ENCODE data around the gene CKB. TPM values are rescaled to one million over a fixed set of nuclear protein-coding genes. Genes with fewer than 3 reads are reported as not detected.
A peak's percentile ranks its signal among the peaks of the same experiment; 100 is the strongest.

The CKB gene
- polyA plus RNA-seq, 2 of the 4 experiments (the other 2 are of a cell fraction) = 52.3 to 79.8 TPM

GRCh38 chr14:103500148-103500990, 22.3 kb downstream of the CKB start (continued):
- TF ChIP-seq CTCF (IDR thresholded peaks at IDR 0.05) (peak; percentile 91), HEYL (CRISPR knock-in tag; IDR thresholded peaks at IDR 0.05) (no peak), KDM1A (IDR thresholded peaks at IDR 0.05; ENCODE audit: low read depth) (no peak), KDM5A (IDR thresholded peaks at IDR 0.05) (no peak), PHF8 (IDR thresholded peaks at IDR 0.05; ENCODE audit: borderline replicate concordance, low read depth) (no peak), ZFP36 (IDR thresholded peaks at IDR 0.05; ENCODE audit: borderline replicate concordance, partially characterized antibody) (no peak), EHMT2 (IDR thresholded peaks at IDR 0.05; ENCODE audit: low read depth) (no peak), ATOH8 (CRISPR knock-in tag; IDR thresholded peaks at IDR 0.05; ENCODE audit: low read depth) (no peak), ELK1 (IDR thresholded peaks at IDR 0.05; ENCODE audit: low read depth, low read length) (no peak), MAX (IDR thresholded peaks at IDR 0.05) (peak; percentile 33; the same call in 1 of the 2 replicates), CBX8 (IDR thresholded peaks at IDR 0.05) (no peak), MAFK (IDR thresholded peaks at IDR 0.05; ENCODE audit: partially characterized antibody) (no peak), CHD4 (IDR thresholded peaks at IDR 0.05; ENCODE audit: borderline replicate concordance) (no peak), TFCP2L1 (CRISPR knock-in tag; IDR thresholded peaks at IDR 0.05) (no peak)

GRCh38 chr14:103499709-103500108, 22.9 kb downstream of the CKB start:
- FAIRE-seq (no peak), DNase-seq (ENCODE audit: low read depth in 1 of 2, low spot score in 1 of 2) (no peak), ATAC-seq (peak; percentile 69 to 73)
- 68% methylated on average over 10 of the region's 10 CpGs for WGBS (ENCODE audit: missing lambda C conversion rate)
- 0 out of 6 replicates have a peak overlapping the region, but pooled peaks of 1 of the 2 experiments have one; percentile 15 for H3K27ac ChIP-seq
- H3K9me3 ChIP-seq = no peaks in the 10 kb centered on the region
- H3K4me1 ChIP-seq = 0 out of 3 replicates have a peak, but pooled peaks cover 2% of the 10 kb centered on the region
- ChIA-PET CTCF (interaction anchor here (0.8 to 10.5 kb wide), 18 partner anchors 11 to 164 kb away, joined by 3 to 97 read pairs (median 4); partner anchors contain the start of gene CKB), POLR2A (interaction anchor here (1.0 kb wide), 1 partner anchor 9 kb away, joined by 3 read pairs; no protein-coding TSS in a partner anchor)
- no peak overlapping the region for H3K4me3 ChIP-seq
- no peak overlapping the region for H3K4me2 ChIP-seq
- TF ChIP-seq RNF2 (IDR thresholded peaks at IDR 0.05; ENCODE audit: borderline replicate concordance, low read depth) (no peak), ATOH8 (CRISPR knock-in tag; IDR thresholded peaks at IDR 0.05; ENCODE audit: low read depth) (no peak), ZFP36 (IDR thresholded peaks at IDR 0.05; ENCODE audit: borderline replicate concordance, partially characterized antibody) (no peak), REST (IDR thresholded peaks at IDR 0.05) (no peak), POLR2A (IDR thresholded peaks at IDR 0.05; ENCODE audit: low read length) (no peak), POLR2AphosphoS2 (conservative IDR thresholded peaks at IDR 0.05; ENCODE audit: low read length) (no peak), HOXA7 (CRISPR knock-in tag; IDR thresholded peaks at IDR 0.05) (no peak), CEBPB (IDR thresholded peaks at IDR 0.05) (no peak), NR3C1 (IDR thresholded peaks at IDR 0.05) (no peak), USF2 (IDR thresholded peaks at IDR 0.05) (no peak), RARB (CRISPR knock-in tag; IDR thresholded peaks at IDR 0.05) (no peak), HEYL (CRISPR knock-in tag; IDR thresholded peaks at IDR 0.05) (no peak), EHF (CRISPR knock-in tag; IDR thresholded peaks at IDR 0.05) (no peak), ELK1 (IDR thresholded peaks at IDR 0.05; ENCODE audit: low read depth, low read length) (no peak), ZSCAN20 (CRISPR knock-in tag; IDR thresholded peaks at IDR 0.05) (no peak), PHF8 (IDR thresholded peaks at IDR 0.05; ENCODE audit: borderline replicate concordance, low read depth) (no peak), EHMT2 (IDR thresholded peaks at IDR 0.05; ENCODE audit: low read depth) (no peak)

Measured in A549 (cell line).